Activated CD4-positive, alpha-beta memory T cell treated with anti-CD3 and anti-CD28 coated beads, Interleukin-2, amount 10 ng/mL, durations not matched to agents 7 days and 5 days (primary cell): ENCODE results near the gene HSPG2. TPM values are rescaled to one million over a fixed set of nuclear protein-coding genes. Genes with fewer than 3 reads are reported as not detected.

Experiments
- CTCF ChIA-PET: fragments of 350-600 bp; sonication (Branson Sonifier 250); formaldehyde crosslinking; loops from one replicate; lab custom pipeline; 2021; ENCODE audit warnings: antibody characterized with exemption, inconsistent platforms; lab: Charles Lee
- POLR2A ChIA-PET: fragments of 350-600 bp; sonication (Branson Sonifier 250); formaldehyde crosslinking; loops from one replicate; lab custom pipeline; 2021; ENCODE audit warnings: antibody characterized with exemption; lab: Charles Lee
- DNase-seq: peaks from one replicate; pipeline ENCODE4 v3.0.0-alpha.2; 2020
- H3K27ac Mint-ChIP-seq: one replicate; pipeline ENCODE4 v1.8.0; 2021; ENCODE audit warnings: mild to moderate bottlenecking, mixed read lengths
- H3K27me3 Mint-ChIP-seq: one replicate; pipeline ENCODE4 v1.8.0; 2021; ENCODE audit warnings: mixed read lengths
- H3K36me3 Mint-ChIP-seq: one replicate; pipeline ENCODE4 v1.8.0; 2021; ENCODE audit warnings: low read depth, mixed read lengths
- H3K4me1 Mint-ChIP-seq: one replicate; pipeline ENCODE4 v1.8.0; 2021; ENCODE audit warnings: mixed read lengths
- H3K4me3 Mint-ChIP-seq: one replicate; pipeline ENCODE4 v1.8.0; 2021; ENCODE audit warnings: mild to moderate bottlenecking, mixed read lengths
- H3K9me3 Mint-ChIP-seq: one replicate; pipeline ENCODE4 v1.8.0; 2021; ENCODE audit warnings: mixed read lengths
- total RNA-seq, 2 experiments: library from RNA; stranded (reverse); gene quantifications; one replicate each; pipeline ENCODE4 v1.2.3, GENCODE V29; 2021

Gene HSPG2
- total RNA-seq, 2 experiments from 2014 or later = 1.0 to 1.2 TPM

DNA sequence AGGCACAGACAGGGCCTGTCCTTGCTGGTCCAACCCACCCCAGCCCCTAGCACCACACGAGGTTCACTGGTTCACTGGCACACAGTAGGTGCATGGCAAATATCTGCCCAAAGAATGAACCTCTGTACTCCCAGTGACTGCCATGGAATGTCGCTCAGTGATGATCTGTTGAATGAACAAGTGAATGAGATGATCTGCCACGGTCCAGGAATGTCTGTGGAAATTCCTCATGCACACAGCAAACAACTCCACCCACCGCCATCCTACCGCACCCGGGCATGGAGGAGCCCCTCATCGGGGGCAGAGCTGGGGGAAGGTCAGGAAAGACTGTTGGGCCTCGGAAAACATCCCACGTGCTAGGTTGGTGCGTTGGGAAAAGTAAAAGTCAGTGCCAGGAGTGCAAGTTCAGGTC lies 1.7 kb downstream of the HSPG2 start:
- Mint-ChIP-seq H3K9me3 (no peaks in the 10 kb centered on the region), H3K27ac (no peak overlapping the region), H3K4me3 (peak overlapping the region; percentile 3), H3K4me1 (peaks cover 6% of the 10 kb centered on the region), H3K27me3 (peaks cover 33% of the 10 kb centered on the region), H3K36me3 (no peaks in the 10 kb centered on the region)
- ChIA-PET POLR2A (no interaction called here), CTCF (no interaction called here)
- DNase-seq = no peak

DNA sequence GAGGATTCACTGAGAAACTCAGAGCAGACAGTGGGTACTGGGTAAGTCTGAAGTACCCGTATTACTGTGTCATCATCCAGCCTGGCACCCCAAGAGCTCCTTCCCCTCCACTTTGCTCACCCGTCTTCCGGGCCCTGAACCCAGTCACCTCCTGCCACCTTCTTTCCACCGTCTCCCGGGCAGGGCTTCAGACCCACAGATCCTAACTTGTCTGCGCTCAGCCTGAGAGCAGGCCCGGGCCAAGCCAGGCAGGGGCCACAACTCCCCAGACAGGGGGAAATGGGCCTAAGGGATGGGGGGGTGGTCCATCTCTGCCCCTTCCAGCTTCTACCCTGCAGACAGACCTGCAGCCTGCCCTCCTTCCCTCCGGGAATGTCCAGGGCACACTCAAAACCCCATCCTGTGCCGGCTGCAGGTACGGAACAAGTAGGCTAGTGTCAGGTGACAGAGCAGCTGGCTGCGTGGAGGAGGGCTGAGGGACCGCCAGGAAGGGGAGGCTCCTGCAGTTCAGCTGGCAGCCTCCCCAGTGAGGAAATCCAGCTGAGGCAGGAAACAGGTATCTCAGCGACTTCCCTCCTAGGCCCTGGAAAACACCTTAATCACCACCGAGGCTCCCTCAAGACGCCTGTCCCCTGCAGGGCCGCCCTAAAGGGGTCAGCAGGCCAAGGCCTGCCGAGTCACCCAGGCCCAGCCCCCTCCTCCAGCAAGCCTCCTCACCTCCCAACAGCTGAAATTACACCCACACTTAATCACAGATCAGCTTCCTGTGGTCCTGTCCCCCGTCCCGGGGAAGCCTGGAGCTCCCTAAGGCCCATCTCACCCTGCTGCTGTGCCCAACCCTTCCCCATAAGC lies 3.5 kb downstream of the HSPG2 start:
- H3K4me1 Mint-ChIP-seq = peaks cover 6% of the 10 kb centered on the region
- no peak overlapping the region for H3K27ac Mint-ChIP-seq
- POLR2A ChIA-PET = no interaction called here
- no peaks in the 10 kb centered on the region for H3K36me3 Mint-ChIP-seq
- DNase-seq = no peak
- CTCF ChIA-PET = no interaction called here
- H3K9me3 Mint-ChIP-seq = no peaks in the 10 kb centered on the region
- no peak overlapping the region for H3K4me3 Mint-ChIP-seq
- peaks cover 21% of the 10 kb centered on the region for H3K27me3 Mint-ChIP-seq

DNA sequence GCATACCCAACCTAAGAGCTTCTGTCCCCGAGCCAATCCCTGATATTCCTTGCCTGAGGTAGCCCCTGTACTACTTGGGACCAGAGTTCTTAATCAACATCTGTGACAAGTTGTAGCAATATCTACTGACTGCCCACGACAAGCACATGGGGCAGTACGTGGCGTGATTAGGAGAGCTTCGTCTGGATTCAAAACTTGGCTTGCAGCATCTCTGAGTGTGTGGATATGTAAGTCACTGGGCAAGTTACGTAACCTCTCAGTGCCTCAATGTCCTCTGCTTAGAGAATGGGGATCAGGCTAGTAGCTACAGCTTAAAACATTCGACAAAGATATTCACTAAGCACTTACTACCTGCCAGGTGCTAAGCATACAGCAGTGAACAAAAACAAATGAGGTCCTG lies 5.0 kb downstream of the HSPG2 start:
- H3K27me3 Mint-ChIP-seq = peaks cover 12% of the 10 kb centered on the region
- DNase-seq = no peak
- no peaks in the 10 kb centered on the region for H3K9me3 Mint-ChIP-seq
- ChIA-PET POLR2A (no interaction called here), CTCF (no interaction called here)
- no peak overlapping the region for H3K4me3 Mint-ChIP-seq
- H3K27ac Mint-ChIP-seq = no peak overlapping the region
- no peaks in the 10 kb centered on the region for H3K4me1 Mint-ChIP-seq
- H3K36me3 Mint-ChIP-seq = no peaks in the 10 kb centered on the region

DNA sequence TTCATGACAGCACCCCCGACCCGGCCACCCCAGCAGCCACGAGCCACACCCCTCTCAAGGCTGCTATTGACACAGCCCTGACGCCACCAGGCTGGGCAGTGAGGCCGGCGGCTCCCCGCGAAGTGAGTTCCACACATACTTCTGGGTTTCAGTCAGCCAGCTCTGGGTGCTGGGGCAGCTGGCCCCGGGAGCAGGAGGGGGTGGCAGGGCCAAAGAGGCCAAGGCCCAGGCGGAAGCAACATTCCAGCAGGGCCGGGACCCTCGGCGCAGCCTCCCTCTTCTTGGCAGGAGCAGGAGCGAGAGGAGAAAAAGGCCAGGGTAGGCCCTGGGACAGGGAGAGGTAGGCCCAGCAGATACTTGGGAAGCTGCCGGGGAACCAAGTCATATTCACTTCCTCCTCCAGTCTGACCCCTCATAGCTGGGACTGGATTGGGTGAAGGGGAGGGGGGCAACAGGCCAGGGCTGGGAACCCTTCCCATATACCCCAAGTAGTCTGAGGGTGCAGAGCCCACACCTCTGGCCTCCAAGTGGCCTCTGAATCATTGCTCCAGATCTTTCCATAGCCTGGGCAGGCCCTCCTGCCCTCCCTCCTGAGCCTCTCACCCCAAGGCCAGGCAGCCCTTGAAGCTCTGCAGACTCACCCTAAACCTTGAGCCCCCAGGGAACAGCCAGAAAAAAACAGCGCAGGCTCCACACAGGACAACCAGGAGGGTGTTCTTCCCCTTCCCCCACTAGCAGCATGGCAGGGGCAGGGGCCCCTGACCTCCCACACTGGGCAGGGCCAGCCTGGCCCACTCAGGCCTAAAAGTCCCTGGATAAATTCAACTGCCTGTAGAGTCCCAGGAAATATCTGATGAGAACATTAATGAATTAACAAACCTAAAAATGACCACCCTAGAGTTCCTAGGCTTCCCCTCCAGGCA lies 5.7 kb downstream of the HSPG2 start:
- Mint-ChIP-seq H3K27ac (no peak overlapping the region), H3K4me1 (no peaks in the 10 kb centered on the region), H3K9me3 (no peaks in the 10 kb centered on the region), H3K36me3 (no peaks in the 10 kb centered on the region), H3K27me3 (peaks cover 9% of the 10 kb centered on the region), H3K4me3 (no peak overlapping the region)
- DNase-seq = no peak
- CTCF ChIA-PET = no interaction called here
- POLR2A ChIA-PET = no interaction called here

DNA sequence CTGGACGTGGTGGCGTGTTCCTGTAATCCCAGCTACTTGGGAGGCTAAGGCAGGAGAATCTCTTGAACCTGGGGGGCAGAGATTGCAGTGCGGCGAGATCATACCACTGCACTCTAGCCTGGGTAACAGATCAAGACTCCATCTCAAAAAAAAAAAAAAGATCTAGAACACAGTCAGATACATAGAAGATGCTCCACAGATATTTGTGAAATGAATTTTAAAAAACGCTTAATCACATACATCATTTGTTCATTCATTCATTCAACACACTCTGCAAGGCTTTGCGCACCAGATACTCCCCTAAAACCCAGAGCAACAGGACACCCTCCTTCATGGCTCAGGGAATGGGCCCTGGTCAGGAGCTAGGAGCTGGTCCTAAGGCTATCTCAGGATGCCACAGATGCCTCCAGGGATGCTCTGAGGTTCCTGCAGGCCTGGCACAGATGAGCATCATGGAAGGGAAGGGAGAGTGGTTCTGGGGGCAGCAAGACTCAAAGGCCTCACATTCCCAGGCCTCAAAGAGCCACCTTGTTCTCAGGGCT lies 6.4 kb downstream of the HSPG2 start:
- no peaks in the 10 kb centered on the region for H3K9me3 Mint-ChIP-seq
- no peak for DNase-seq

DNA sequence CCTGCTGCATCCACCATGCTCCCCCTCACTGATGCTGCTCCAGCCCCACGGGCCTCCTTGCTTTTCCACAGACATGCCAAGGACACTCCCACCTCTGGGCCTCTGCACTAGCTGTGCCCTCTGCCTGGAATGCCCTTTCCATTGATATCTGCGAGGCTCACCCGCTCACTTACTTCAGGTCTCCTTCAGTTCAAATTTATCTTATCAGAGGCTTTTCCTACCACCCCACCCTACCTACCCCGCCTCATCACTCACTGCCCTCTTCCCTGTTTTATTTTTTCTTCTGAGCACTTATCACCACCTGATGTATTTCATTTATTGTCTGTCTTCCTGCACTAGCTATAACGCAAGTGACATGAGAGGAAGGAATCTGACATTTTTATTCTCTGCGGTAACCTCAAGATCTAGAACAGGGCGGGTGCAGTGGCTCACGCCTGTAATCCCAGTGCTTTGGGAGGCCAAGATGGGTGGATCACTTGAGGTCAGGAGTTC lies 7.0 kb downstream of the HSPG2 start:
- ChIA-PET CTCF (no interaction called here), POLR2A (no interaction called here)
- H3K27me3 Mint-ChIP-seq = no peaks in the 10 kb centered on the region
- H3K9me3 Mint-ChIP-seq = no peaks in the 10 kb centered on the region
- H3K27ac Mint-ChIP-seq = no peak overlapping the region
- no peak for DNase-seq
- no peak overlapping the region for H3K4me3 Mint-ChIP-seq
- H3K4me1 Mint-ChIP-seq = no peaks in the 10 kb centered on the region
- H3K36me3 Mint-ChIP-seq = no peaks in the 10 kb centered on the region

More for the DNA sequence above, 6.4 kb downstream of the HSPG2 start:
- Mint-ChIP-seq H3K27ac (no peak overlapping the region), H3K4me1 (no peaks in the 10 kb centered on the region), H3K36me3 (no peaks in the 10 kb centered on the region), H3K4me3 (no peak overlapping the region), H3K27me3 (peaks cover 3% of the 10 kb centered on the region)
- ChIA-PET POLR2A (no interaction called here), CTCF (no interaction called here)

DNA sequence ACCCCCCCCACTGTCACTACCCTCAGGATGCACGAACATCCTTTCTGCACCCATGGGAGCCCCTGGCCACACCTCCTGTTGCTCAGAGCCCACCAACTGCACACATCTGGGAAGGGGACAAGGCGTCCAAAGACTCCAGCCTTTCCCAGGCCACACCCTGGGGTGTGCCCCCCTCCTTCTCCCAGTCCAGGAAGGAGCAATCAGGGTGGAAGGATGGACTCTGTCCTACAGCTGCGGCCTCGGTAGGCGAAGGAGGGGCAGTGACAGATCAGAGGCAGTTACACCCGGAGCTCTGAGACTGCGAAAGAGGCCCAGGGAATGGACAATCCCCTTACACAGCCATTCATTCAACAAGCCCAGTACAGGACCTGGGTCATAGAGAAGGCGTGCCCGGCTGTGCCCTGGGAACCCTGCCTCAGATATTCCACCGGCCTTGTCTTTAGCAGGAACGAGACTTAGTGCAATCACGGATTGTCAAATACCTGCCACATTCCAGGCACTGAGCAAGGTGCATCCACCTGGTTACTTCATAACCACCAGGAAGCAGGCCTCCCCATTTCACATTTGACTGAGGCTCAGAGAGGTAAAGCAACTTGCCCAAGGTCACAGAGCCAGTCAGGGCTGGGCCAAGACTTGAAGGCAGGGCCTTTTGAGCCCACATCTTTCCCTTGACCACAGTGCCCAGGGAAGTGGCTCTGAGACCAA lies 9.4 kb downstream of the HSPG2 start:
- H3K4me3 Mint-ChIP-seq = no peak overlapping the region
- CTCF ChIA-PET = no interaction called here
- POLR2A ChIA-PET = no interaction called here

DNA sequence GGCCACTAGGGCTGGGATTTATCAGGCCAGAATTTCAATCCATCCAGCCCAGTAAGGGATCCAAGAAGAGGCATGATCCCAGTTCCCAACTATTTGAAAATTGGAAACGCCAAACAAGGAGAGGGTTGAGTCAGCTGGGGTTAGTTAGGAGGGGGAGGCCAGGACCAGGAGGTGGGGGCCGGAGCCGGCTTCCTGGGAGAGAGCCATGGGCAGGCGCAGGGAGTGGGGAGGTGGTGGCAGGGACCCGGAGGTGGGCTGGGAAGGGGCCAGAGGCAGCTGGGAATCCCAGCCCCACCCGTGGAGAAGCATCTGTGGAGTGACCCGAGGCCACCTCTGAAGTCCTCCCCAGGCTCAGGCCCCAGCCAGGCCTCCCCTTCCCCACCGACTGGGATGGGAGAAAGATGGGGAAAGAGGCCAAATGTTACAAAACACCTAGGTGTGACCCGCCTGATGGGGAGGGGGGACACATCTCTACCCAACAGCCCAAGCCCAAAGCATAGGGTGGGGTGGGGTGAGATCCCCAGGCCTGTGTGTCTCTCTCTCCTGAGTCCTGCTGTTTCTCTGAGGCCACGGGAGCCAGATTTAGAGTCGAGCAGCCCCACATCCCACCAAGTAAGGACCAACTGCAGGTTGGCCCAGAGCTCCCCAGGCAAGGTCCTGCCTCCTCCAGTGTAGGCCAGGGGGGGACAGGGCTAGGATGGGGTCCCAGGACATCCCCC lies 10.1 kb downstream of the HSPG2 start:
- Mint-ChIP-seq H3K4me1 (no peaks in the 10 kb centered on the region), H3K4me3 (no peak overlapping the region), H3K27ac (no peak overlapping the region), H3K27me3 (no peaks in the 10 kb centered on the region), H3K9me3 (no peaks in the 10 kb centered on the region), H3K36me3 (no peaks in the 10 kb centered on the region)
- DNase-seq = no peak
- ChIA-PET CTCF (no interaction called here), POLR2A (no interaction called here)

More for the DNA sequence above, 9.4 kb downstream of the HSPG2 start:
- no peaks in the 10 kb centered on the region for H3K4me1 Mint-ChIP-seq
- H3K36me3 Mint-ChIP-seq = no peaks in the 10 kb centered on the region
- no peak for DNase-seq
- H3K27me3 Mint-ChIP-seq = no peaks in the 10 kb centered on the region
- no peak overlapping the region for H3K27ac Mint-ChIP-seq
- no peaks in the 10 kb centered on the region for H3K9me3 Mint-ChIP-seq

DNA sequence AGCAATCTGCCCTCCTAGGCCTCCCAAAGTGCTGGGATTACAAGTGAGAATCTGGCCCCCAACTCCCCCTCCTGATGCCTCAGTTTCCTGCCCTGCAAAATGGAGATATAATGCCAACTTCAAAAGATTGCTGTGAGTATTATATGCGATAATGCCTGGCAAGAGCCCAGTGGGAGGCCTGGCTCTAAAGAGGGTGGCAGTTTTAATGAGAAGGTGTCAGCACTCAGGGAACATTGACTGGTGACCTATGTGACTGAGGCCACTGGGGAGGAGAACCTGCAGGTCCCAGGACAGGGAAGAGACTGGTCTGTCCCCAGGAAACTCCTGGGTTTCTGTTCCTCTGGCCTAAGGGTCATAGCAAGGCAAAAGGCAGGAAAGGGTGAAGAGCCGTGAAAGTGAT lies 11.0 kb downstream of the HSPG2 start:
- ChIA-PET CTCF (no interaction called here), POLR2A (no interaction called here)
- H3K4me3 Mint-ChIP-seq = no peak overlapping the region
- no peaks in the 10 kb centered on the region for H3K9me3 Mint-ChIP-seq
- no peaks in the 10 kb centered on the region for H3K27me3 Mint-ChIP-seq
- no peak for DNase-seq
- H3K4me1 Mint-ChIP-seq = no peaks in the 10 kb centered on the region
- H3K27ac Mint-ChIP-seq = no peak overlapping the region
- H3K36me3 Mint-ChIP-seq = no peaks in the 10 kb centered on the region

DNA sequence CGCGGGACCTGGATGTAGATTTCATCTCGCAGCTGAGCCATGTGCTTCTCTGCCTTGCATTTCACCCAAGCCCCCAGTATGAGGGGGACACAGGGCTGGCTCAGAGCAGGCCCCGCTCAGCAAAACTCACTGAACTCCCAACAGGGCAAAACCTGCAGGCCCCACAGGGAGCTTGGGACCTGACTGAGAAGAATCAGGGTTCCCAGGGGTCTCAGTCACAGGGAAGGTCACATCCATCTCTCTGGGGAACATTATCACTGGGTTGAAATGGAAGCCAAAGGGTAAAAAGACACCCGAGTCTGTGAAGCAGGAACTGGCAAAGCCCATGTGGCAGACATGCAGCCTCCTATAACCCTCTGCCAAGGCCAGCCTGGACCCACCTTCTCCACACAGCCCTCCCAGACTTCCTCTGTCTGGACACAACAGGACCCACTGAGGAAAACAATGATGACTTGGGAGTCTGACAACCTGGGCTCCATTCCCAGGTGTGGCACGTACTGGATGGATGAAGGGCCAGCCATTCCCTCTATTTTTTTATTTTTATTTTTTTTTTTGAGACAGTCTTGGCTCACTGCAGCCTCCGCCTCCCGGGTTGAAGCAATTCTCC lies 11.7 kb downstream of the HSPG2 start:
- Mint-ChIP-seq H3K36me3 (no peaks in the 10 kb centered on the region), H3K27ac (no peak overlapping the region), H3K9me3 (no peaks in the 10 kb centered on the region), H3K27me3 (no peaks in the 10 kb centered on the region), H3K4me1 (no peaks in the 10 kb centered on the region), H3K4me3 (no peak overlapping the region)
- no peak for DNase-seq
- ChIA-PET CTCF (no interaction called here), POLR2A (no interaction called here)

DNA sequence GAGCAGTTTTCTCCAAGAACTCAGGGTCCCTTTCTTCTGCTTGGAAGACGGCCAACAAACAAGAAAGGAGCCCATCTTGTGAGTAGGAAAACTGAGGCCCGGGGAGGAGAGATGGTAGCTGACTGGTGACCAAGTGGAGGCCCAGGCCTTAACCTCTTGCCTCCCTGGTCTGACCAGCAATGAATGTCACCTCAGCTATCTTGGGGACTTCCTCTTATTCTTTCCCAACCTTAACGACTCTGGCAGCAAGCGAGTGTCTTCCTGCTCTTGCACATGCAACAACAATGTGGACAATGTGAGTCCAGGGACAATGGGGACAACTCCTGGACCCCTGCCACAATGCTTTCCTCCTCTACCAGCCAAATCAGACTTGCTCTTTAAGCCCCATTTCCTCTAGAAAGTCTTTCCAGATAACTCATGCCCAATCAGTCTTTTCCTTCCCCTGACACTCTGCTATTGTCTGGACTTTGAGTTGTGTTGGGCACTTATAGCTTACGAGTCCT lies 12.6 kb downstream of the HSPG2 start:
- no peaks in the 10 kb centered on the region for H3K36me3 Mint-ChIP-seq
- H3K27ac Mint-ChIP-seq = no peak overlapping the region
- no peak for DNase-seq
- H3K4me1 Mint-ChIP-seq = no peaks in the 10 kb centered on the region
- no peaks in the 10 kb centered on the region for H3K27me3 Mint-ChIP-seq
- ChIA-PET CTCF (interaction anchor here (1.3 kb wide), 1 partner anchor 33 kb away, joined by 3 read pairs; no protein-coding TSS in a partner anchor), POLR2A (no interaction called here)
- no peak overlapping the region for H3K4me3 Mint-ChIP-seq
- H3K9me3 Mint-ChIP-seq = no peaks in the 10 kb centered on the region
